HepG2 (cell line): ENCODE measurements around the gene RPL22L1. TPM values are rescaled to one million over a fixed set of nuclear protein-coding genes. Genes with fewer than 3 reads are reported as not detected.

Experiments used
- ARID4A ChIP-seq: sonication (generic); formaldehyde crosslinking; IDR thresholded peaks from 2 replicates; pipeline ENCODE4 v1.5.0; 2020; ENCODE audit warnings: mild to moderate bottlenecking, missing genetic modification reagents, borderline replicate concordance
- ATF1 ChIP-seq: IDR thresholded peaks from 2 replicates; pipeline ENCODE4 v1.6.1; 2016; ENCODE audit warnings: mild to moderate bottlenecking, control low read depth
- GMEB1 ChIP-seq: sonication (generic); formaldehyde crosslinking; IDR thresholded peaks from 2 replicates; pipeline ENCODE4 v1.5.1; 2020; ENCODE audit warnings: missing genetic modification reagents, mild to moderate bottlenecking, borderline replicate concordance
- RAD51 ChIP-seq: fragments of 450-650 bp; IDR thresholded peaks from 2 replicates; pipeline ENCODE4 v1.6.1; 2016; ENCODE audit warnings: borderline replicate concordance
- SAP130 ChIP-seq: IDR thresholded peaks from 2 replicates; pipeline ENCODE4 v1.6.1; 2016; ENCODE audit warnings: low read depth
- TMF1 ChIP-seq: sonication (generic); formaldehyde crosslinking; IDR thresholded peaks from 2 replicates; pipeline ENCODE4 v1.8.1; 2022; ENCODE audit warnings: low read depth, missing genetic modification reagents
- ZBTB21 ChIP-seq: sonication (generic); formaldehyde crosslinking; IDR thresholded peaks from 2 replicates; pipeline ENCODE4 v1.4.0; 2020; ENCODE audit warnings: missing genetic modification reagents
- ZBTB46 ChIP-seq: sonication (generic); formaldehyde crosslinking; IDR thresholded peaks from 2 replicates; pipeline ENCODE4 v1.4.0; 2020; ENCODE audit warnings: mild to moderate bottlenecking, missing genetic modification reagents, borderline replicate concordance
- ZNF431 ChIP-seq: sonication (generic); formaldehyde crosslinking; IDR thresholded peaks from 2 replicates; pipeline ENCODE4 v1.9.0; 2022; ENCODE audit warnings: missing genetic modification reagents, low read depth, mild to moderate bottlenecking, borderline replicate concordance
- ZNF773 ChIP-seq: sonication (generic); formaldehyde crosslinking; IDR thresholded peaks from 2 replicates; pipeline ENCODE4 v1.4.0; 2020; ENCODE audit warnings: missing genetic modification reagents, borderline replicate concordance
- polyA plus RNA-seq, 8 experiments: library from polyadenylated mRNA; depleted of rRNA in 3 of 8; stranded (reverse) in 7 of 8; unstranded in 1 of 8; fragments of >200 nt; fragmentation: Illumina TruSeq in 4 of 8; extraction: Trizol in 4 of 8; gene quantifications; 2 replicates each; pipeline versions ENCODE4 v1.2.1 to v1.2.3, GENCODE V29; 2011 to 2016; ENCODE audit warnings: low read depth in 4 of 8, missing spikeins in 1 of 8, mixed read lengths in 1 of 8; ENCODE audit not compliant: insufficient read depth in 1 of 8
- total RNA-seq, 5 experiments: library from RNA; depleted of rRNA; stranded (reverse); fragments of >200 nt; fragmentation: Illumina TruSeq; extraction: Trizol; gene quantifications; 2 replicates each; pipeline ENCODE4 v1.2.3, GENCODE V29; 2016; ENCODE audit warnings: low read depth in 1 of 5
- TF ChIP-seq, protein P1 (sequence below): IDR thresholded peaks from 2 replicates; pipeline ENCODE4 v1.6.1; 2016; ENCODE audit warnings: low read depth
- TF ChIP-seq, protein P2 (sequence below): sonication (generic); formaldehyde crosslinking; conservative IDR thresholded peaks from 2 replicates; pipeline ENCODE4 v1.8.0; 2022; ENCODE audit warnings: mild to moderate bottlenecking, moderate library complexity, missing genetic modification reagents
- TF ChIP-seq, protein P3 (sequence below): sonication (generic); formaldehyde crosslinking; IDR thresholded peaks from 2 replicates; pipeline ENCODE4 v1.5.0; 2020; ENCODE audit warnings: mild to moderate bottlenecking, missing genetic modification reagents, moderate library complexity

Gene RPL22L1
- total and polyA plus RNA-seq, 2 of the 13 experiments (the other 11 are each of a cell fraction or from before 2014, with no cell fraction given): 42.7 to 152 TPM

DNA sequence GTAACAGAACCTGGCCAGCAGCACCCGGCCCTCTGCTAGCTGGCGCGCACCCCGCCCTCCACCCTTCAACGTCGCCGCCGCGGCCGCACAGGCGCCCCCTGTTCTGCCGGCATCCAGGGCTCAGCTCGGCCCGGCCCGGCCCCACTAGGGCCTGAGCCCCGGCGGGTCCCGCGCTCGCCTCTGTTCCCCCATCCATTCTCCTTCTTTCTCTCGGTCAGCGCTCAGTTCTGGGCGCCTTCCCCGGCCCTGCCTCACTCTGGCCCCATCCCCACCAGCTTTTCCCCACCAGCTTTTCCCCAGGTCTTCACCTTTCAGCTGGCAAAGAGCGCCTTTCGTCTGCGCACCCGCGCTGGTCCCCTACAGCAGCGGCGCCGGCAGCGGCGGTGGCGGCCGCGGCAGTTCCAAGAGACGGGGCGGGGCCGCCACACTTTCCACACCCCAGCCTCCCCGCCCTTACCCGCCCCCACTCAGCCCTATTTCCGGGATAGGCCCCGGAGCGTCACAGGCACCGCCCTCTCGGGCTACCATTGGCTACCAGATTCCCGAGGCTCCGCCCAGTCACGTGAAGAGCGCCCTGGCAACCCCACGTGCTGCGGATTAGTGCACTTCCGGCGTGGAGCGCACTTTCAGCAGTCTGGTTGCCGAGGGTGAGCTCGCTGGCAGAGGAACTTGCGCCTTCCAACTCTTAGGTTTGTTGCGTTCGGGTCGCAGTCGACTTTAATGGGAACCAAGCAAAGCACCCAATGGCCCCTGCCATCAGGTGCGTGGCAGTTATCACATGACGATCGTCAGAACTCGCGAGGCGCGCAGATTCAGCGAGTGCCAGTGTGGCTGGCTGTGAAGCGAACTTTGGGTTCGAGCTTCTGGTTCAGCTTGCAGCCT is 38.5 kb upstream of the RPL22L1 start, which contains the start of gene EIF5A2 (continued):
- TF ChIP-seq, protein P1, sequence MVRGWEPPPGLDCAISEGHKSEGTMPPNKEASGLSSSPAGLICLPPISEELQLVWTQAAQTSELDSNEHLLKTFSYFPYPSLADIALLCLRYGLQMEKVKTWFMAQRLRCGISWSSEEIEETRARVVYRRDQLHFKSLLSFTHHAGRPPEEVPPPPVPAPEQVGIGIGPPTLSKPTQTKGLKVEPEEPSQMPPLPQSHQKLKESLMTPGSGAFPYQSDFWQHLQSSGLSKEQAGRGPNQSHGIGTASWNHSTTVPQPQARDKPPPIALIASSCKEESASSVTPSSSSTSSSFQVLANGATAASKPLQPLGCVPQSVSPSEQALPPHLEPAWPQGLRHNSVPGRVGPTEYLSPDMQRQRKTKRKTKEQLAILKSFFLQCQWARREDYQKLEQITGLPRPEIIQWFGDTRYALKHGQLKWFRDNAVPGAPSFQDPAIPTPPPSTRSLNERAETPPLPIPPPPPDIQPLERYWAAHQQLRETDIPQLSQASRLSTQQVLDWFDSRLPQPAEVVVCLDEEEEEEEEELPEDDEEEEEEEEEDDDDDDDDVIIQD (CRISPR knock-in tag): peak; percentile 95
- TF ChIP-seq SAP130 (CRISPR knock-in tag) (peak; percentile 77), ARID4A (CRISPR knock-in tag) (peak; percentile 73; the same call in 1 of the 2 replicates), ATF1 (CRISPR knock-in tag) (0 out of 2 replicates have a peak, but pooled peaks have one; percentile 31), ZBTB21 (peak; percentile 31; the same call in 1 of the 2 replicates), ZBTB46 (CRISPR knock-in tag) (no peak), RAD51 (peak; percentile 88), GMEB1 (CRISPR knock-in tag) (0 out of 2 replicates have a peak, but pooled peaks have one; percentile 29), ZNF431 (CRISPR knock-in tag) (peak; percentile 64; the same call in 1 of the 2 replicates), ZNF773 (CRISPR knock-in tag) (no peak; the same call in 1 of the 2 replicates), TMF1 (CRISPR knock-in tag) (0 out of 2 replicates have a peak, but pooled peaks have one; percentile 78)
- TF ChIP-seq, protein P2, sequence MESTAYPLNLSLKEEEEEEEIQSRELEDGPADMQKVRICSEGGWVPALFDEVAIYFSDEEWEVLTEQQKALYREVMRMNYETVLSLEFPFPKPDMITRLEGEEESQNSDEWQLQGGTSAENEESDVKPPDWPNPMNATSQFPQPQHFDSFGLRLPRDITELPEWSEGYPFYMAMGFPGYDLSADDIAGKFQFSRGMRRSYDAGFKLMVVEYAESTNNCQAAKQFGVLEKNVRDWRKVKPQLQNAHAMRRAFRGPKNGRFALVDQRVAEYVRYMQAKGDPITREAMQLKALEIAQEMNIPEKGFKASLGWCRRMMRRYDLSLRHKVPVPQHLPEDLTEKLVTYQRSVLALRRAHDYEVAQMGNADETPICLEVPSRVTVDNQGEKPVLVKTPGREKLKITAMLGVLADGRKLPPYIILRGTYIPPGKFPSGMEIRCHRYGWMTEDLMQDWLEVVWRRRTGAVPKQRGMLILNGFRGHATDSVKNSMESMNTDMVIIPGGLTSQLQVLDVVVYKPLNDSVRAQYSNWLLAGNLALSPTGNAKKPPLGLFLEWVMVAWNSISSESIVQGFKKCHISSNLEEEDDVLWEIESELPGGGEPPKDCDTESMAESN (CRISPR knock-in tag): peak; percentile 31; the same call in 1 of the 2 replicates
- TF ChIP-seq, protein P3, sequence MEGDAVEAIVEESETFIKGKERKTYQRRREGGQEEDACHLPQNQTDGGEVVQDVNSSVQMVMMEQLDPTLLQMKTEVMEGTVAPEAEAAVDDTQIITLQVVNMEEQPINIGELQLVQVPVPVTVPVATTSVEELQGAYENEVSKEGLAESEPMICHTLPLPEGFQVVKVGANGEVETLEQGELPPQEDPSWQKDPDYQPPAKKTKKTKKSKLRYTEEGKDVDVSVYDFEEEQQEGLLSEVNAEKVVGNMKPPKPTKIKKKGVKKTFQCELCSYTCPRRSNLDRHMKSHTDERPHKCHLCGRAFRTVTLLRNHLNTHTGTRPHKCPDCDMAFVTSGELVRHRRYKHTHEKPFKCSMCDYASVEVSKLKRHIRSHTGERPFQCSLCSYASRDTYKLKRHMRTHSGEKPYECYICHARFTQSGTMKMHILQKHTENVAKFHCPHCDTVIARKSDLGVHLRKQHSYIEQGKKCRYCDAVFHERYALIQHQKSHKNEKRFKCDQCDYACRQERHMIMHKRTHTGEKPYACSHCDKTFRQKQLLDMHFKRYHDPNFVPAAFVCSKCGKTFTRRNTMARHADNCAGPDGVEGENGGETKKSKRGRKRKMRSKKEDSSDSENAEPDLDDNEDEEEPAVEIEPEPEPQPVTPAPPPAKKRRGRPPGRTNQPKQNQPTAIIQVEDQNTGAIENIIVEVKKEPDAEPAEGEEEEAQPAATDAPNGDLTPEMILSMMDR (CRISPR knock-in tag): 0 out of 2 replicates have a peak, but pooled peaks have one; percentile 6
